GM19438 (cell line): ENCODE measurements around the gene ERGIC2.

Experiments
- ATAC-seq: cut with Tn5 transposase; IDR thresholded peaks from one replicate; pipeline ENCODE4 v1.9.1; 2021; ENCODE audit warnings: low read depth; ENCODE audit not compliant: unreplicated experiment

ERGIC2 gene

GRCh38 chr12:29382251-29382650 is 1.3 kb upstream of the ERGIC2 start:
- no peak for ATAC-seq

GRCh38 chr12:29376118-29376517 is 4.9 kb downstream of the ERGIC2 start:
- ATAC-seq, result no peak

GRCh38 chr12:29374913-29375312 is 6.1 kb downstream of the ERGIC2 start:
- no peak for ATAC-seq

GRCh38 chr12:29374012-29374411 is 7.0 kb downstream of the ERGIC2 start:
- ATAC-seq, result no peak

GRCh38 chr12:29365091-29365490 is 15.9 kb downstream of the ERGIC2 start:
- no peak for ATAC-seq

- ATAC-seq, result no peak
These were observed 26.0 kb downstream of the ERGIC2 start for GRCh38 chr12:29354954-29355353.

GRCh38 chr12:29350080-29350479 is 30.9 kb downstream of the ERGIC2 start:
- ATAC-seq, result no peak

- no peak for ATAC-seq
These were observed 34.1 kb downstream of the ERGIC2 start for GRCh38 chr12:29346769-29347421.

- no peak for ATAC-seq
These were observed 37.8 kb downstream of the ERGIC2 start for GRCh38 chr12:29343022-29343799.

GRCh38 chr12:29337325-29337724 is 43.6 kb downstream of the ERGIC2 start:
- no peak for ATAC-seq

GRCh38 chr12:29334937-29335336 is 46.0 kb downstream of the ERGIC2 start:
- ATAC-seq, result no peak

- no peak for ATAC-seq
These were observed 47.8 kb downstream of the ERGIC2 start for GRCh38 chr12:29333178-29333577.

GRCh38 chr12:29329411-29329810 is 51.6 kb downstream of the ERGIC2 start:
- no peak for ATAC-seq

GRCh38 chr12:29322157-29322556 is 58.8 kb downstream of the ERGIC2 start:
- ATAC-seq, result no peak

- no peak for ATAC-seq
These were observed 60.5 kb downstream of the ERGIC2 start for GRCh38 chr12:29320295-29321085.

GRCh38 chr12:29317556-29318363 is 63.2 kb downstream of the ERGIC2 start:
- ATAC-seq, result peak; percentile 100

- no peak for ATAC-seq
These were observed 64.2 kb downstream of the ERGIC2 start for GRCh38 chr12:29316752-29317151.

GRCh38 chr12:29314416-29314815 is 66.6 kb downstream of the ERGIC2 start:
- no peak for ATAC-seq

GRCh38 chr12:29310899-29311298 is 70.1 kb downstream of the ERGIC2 start:
- ATAC-seq, result no peak

GRCh38 chr12:29309320-29309902 is 71.6 kb downstream of the ERGIC2 start:
- ATAC-seq, result no peak
